Measurements from ENCODE around the gene EFS.

DNA sequence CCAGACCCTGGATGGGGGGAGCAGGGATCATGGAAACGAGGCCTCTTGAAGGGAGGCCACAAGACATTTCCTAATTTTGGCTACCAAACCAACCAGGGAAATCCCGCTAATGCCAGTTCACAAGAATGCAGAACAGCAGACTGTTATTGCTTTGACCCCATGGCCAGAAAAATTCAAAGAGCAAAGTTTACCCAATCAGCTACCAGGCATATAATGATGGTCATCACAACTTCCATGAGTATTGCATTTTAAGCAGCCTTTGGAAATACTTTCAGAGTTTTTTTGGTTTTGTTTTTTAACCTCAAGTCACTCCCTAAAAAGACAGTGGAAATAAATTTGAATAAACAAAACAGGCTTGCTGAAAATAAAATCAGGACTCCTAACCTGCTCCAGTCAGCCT is 7.5 kb upstream of the EFS start, which contains the start of gene IL25:
- TF ChIP-seq POLR2A (IDR thresholded peaks at IDR 0.05; ENCODE audit: low read depth, low read length): no peak
- no peak for TF ChIP-seq POLR2AphosphoS5 (IDR thresholded peaks at IDR 0.05; ENCODE audit: low read depth, low read length)
- TF ChIP-seq PAX5 (IDR thresholded peaks at IDR 0.05; ENCODE audit: insufficient read depth, low read length, severe bottlenecking): no peak
- TF ChIP-seq SPI1 (IDR thresholded peaks at IDR 0.05; ENCODE audit: low read depth, low read length): no peak
- no peak for TF ChIP-seq TAF1 (IDR thresholded peaks at IDR 0.05; ENCODE audit: low read depth, low read length)
